ENCODE data around the gene TLE2. TPM values are rescaled to one million over a fixed set of nuclear protein-coding genes. Genes with fewer than 3 reads are reported as not detected.

The TLE2 gene
- total and polyA plus RNA-seq, 9 of the 15 experiments (the other 6 are each of a cell fraction or from before 2014, with no cell fraction given): 0.35 to 13.1 (median 6.2) TPM

- TF ChIP-seq TBL1XR1 (IDR thresholded peaks at IDR 0.05; ENCODE audit: low read length in 2 of 2) (peak; percentile 66 to 98; a peak in 3 of 4 replicates), ZBTB2 (IDR thresholded peaks at IDR 0.05) (peak; percentile 58; the same call in 1 of the 2 replicates), GATAD2B (IDR thresholded peaks at IDR 0.05; ENCODE audit: borderline replicate concordance) (peak; percentile 83; the same call in 1 of the 2 replicates), POLR2AphosphoS2 (IDR thresholded peaks at IDR 0.05; ENCODE audit: low read length) (0 out of 2 replicates have a peak, but pooled peaks have one; percentile 35), RBM39 (optimal IDR thresholded peaks at IDR 0.05; ENCODE audit: low read depth, low read length) (peak; percentile 62), ATF4 (CRISPR knock-in tag; IDR thresholded peaks at IDR 0.05) (0 out of 2 replicates have a peak, but pooled peaks have one; percentile 7), ID3 (CRISPR knock-in tag; IDR thresholded peaks at IDR 0.05) (no peak), ID3 (tag; IDR thresholded peaks at IDR 0.05) (peak; percentile 89), RNF2 (IDR thresholded peaks at IDR 0.05) (peak; percentile 94), NBN (IDR thresholded peaks at IDR 0.05; ENCODE audit: low read depth) (no peak; the same call in 1 of the 2 replicates), FOXJ2 (tag; IDR thresholded peaks at IDR 0.05) (peak; percentile 95), RAD51 (IDR thresholded peaks at IDR 0.05; ENCODE audit: borderline replicate concordance, low read depth) (peak; percentile 41; the same call in 1 of the 2 replicates), SOX6 (IDR thresholded peaks at IDR 0.05) (peak; percentile 98), ZNF584 (CRISPR knock-in tag; IDR thresholded peaks at IDR 0.05; ENCODE audit: low read depth) (peak; percentile 93; the same call in 1 of the 2 replicates), CTBP1 (IDR thresholded peaks at IDR 0.05; ENCODE audit: borderline replicate concordance) (peak; percentile 76; the same call in 1 of the 2 replicates), CBX3 (IDR thresholded peaks at IDR 0.05; ENCODE audit: borderline replicate concordance in 1 of 2, low read length in 2 of 2) (peak in 1 of 2 experiments; percentile 65; a peak in 1 of 3 replicates), SMAD1 (IDR thresholded peaks at IDR 0.05; ENCODE audit: low read depth, low read length, partially characterized antibody) (peak; percentile 97), SMAD4 (CRISPR knock-in tag; conservative IDR thresholded peaks at IDR 0.05) (peak; percentile 99), ZNF696 (CRISPR knock-in tag; conservative IDR thresholded peaks at IDR 0.05) (no peak), RFX1 (IDR thresholded peaks at IDR 0.05) (peak; percentile 91), RAD21 (CRISPR knock-in tag; conservative IDR thresholded peaks at IDR 0.05 in 1 of 2, IDR thresholded peaks at IDR 0.05 in 1 of 2) (0 out of 4 replicates have a peak, but pooled peaks of 1 of the 2 experiments have one; percentile 2), ESRRB (CRISPR knock-in tag; IDR thresholded peaks at IDR 0.05; ENCODE audit: borderline replicate concordance) (peak; percentile 7; the same call in 1 of the 2 replicates), ARID3A (IDR thresholded peaks at IDR 0.05; ENCODE audit: borderline replicate concordance, low read depth, low read length) (peak; percentile 93)
Observed at GRCh38 chr19:2949939-2950285, 79.2 kb downstream of the TLE2 start (continued).
